NCI-H2171 treated with DMSO at 0.1 percent for 48 hours (cell line): ENCODE results near the gene KL.

ENCODE experiments used
- DNase-seq: peaks from one replicate; lab custom pipeline; 2025; lab: John Stamatoyannopoulos, UW

KL gene

DNA sequence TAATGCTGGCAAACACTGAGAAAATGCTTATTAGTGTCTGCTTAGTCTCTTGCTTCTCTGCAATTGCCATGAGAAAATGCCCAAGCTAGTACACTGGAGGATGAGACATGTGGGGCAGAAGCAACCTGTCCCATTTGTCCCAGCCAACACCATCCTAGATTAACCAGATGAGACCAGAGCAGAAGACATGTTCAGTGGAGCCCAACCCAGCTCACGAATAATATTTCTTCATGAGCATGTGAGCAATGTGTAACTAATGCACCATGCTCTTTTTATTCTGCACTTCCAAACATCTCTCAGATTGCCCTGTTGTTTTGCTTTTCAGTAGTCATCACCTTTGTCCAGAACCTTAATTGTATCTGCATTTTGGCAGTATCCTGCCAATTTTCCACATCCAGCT is 21.4 kb downstream of the KL start:
- DNase-seq = no peak

DNA sequence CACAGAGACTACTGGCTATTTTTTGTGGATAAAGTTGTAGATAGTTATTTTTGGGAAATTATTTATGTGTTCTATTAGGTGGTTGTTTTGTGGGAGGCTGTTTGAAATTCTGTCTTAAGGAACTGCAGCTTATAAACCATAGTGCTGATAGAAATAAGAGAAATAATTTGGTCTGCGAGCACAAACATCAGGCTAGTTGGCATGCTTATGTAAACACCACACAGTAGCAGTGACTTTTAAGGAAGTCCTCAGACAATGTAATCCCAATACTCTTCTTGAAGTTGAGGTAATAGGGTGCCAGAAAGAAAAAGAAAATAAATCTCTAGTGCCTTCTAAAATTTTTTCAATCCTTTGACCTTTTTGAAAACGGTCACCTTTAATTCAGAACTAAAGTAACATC is 23.9 kb downstream of the KL start:
- DNase-seq = no peak

GRCh38 chr13:33045851-33046592 is 29.8 kb downstream of the KL start:
- no peak for DNase-seq

DNA sequence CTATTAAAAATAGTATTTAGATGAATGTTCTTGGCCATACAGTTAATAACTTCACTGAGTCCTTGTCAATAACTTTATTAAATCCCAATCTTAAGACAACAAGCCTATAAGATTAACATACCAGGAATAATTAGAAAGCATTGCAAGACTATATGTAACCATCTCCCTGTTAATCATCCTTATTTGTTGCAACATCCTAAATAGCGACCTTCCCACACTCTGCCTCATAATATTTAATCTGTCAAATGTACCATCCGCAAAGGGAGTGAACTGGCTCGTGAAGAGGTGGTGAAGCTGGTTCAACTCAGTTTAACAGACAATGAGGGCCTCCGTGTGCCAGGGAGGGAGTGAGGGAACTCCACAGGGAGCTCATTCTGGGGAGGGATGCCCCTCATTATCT is 33.9 kb downstream of the KL start:
- no peak for DNase-seq

DNA sequence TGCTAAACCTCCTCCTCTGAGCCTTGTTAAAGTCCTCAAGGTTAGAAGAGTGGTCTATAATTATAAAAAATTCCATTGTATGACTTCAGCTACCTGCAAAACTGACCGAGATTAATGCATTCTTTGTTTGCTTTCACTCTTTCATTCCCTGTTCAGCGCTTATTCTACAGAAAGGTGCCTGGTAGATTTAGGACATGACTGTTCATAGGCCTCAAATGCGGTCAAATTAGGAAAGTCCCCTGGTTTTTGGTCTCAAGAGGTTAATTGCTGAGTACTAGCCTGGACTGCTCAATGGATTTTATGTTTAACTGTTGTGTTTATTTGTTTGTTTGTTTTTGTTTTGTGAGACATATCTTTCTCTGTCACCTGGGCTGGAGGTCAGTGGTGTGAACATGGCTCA is 35.4 kb downstream of the KL start:
- no peak for DNase-seq

DNA sequence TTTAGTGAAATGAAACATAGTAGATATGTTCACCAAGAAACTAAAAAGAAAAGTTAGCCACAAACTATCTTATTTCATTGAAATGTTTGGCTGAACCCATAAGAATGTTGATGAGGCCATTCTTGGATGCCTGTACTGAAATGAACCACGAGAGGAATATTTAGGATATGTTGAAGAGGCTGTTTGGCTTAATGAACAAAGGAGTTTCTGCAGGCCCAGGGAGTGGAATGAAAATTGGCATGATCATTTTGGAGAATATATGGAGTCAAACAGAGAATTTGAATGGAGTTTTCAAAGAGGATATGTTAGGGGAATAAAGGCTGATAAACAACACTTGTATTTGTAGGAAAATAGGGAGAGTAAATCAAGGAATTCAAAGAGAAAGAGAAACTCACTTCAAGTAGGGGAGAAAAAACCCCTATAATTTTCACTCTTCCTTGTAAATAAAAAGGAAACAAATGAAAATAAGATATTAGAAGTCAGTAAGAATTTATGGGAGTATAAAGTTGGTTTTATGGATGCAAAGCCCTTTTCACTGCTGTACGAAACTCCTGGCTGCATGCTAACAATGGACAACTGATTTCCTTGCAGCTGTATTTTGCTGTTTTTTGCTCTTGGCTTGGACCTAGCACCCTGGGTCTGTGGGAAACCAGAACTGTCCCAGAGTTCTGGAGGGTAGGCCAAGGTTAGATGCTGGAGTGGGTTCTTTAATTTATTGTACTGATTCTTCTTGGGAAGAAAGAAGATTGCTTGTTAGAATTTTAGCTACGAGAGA is 36.5 kb downstream of the KL start:
- no peak for DNase-seq

- no peak for DNase-seq
Observed at GRCh38 chr13:33053397-33054066, 37.3 kb downstream of the KL start.

DNA sequence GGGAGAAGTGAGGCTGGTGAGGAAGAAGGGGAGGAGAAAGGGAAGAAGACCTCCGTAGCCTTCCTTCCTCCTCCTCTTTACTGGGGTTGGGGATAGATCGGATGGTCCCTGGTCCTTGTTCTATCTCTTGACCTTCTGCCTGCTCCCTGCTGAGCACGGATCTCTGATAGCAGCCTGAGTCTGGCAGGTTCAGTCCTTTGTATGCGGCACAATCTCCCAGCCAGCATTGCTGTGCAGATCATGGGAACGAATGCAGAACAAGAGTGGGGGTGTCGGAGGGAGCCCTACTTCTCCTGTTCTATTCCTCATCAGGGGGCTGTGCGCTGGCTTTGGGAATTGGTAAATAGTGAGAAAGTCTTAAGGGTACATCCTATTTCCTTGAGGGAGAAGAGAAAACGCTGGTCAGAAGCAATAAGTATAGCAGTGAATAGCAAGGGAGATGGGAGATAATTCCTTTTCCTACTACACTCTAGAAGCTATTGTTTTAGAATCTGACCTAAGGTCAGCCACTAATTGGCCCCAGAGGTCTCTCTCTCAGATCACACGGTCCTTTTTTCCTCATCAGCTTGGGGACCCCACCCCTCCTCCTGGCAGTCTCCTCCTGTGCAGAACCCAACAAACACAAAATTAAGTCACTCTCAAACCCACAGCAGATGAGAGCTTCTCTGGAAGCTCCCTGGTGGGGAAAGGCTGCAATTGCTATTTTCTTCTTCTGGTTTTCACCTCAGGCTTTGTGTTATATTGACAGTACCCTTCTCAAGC is 41.0 kb downstream of the KL start:
- DNase-seq = no peak

DNA sequence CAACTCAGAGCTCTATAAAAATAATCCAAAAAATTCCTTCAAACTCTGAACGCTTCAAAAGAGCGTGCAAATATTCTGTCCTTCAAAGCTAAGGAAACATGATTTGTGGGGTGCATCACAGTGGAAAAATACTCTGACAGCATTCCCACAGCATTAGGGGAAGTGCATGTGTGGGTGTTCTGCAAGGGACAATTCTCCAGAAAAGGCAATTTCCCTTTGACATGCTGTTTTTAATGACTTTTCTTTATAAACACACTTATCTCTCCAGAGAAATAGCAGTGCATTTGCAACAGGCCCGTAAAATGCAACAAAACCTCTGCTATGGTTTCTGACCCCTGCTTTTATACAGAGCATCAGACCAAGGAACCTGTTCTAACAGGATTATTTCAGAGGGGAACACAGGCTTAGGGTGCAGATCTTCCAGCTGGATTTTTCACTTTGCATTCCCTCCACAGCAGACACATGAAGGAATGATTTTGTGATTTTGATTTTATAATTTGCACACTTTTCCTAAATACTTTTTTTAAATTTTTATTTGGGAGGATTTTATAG is 42.6 kb downstream of the KL start:
- no peak for DNase-seq

DNA sequence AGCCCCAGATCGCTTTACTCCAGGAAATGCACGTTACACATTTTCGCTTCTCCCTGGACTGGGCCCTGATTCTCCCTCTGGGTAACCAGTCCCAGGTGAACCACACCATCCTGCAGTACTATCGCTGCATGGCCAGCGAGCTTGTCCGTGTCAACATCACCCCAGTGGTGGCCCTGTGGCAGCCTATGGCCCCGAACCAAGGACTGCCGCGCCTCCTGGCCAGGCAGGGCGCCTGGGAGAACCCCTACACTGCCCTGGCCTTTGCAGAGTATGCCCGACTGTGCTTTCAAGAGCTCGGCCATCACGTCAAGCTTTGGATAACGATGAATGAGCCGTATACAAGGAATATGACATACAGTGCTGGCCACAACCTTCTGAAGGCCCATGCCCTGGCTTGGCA is 44.6 kb downstream of the KL start:
- DNase-seq = no peak

GRCh38 chr13:33066329-33066728 is 50.1 kb downstream of the KL start:
- DNase-seq = no peak

DNA sequence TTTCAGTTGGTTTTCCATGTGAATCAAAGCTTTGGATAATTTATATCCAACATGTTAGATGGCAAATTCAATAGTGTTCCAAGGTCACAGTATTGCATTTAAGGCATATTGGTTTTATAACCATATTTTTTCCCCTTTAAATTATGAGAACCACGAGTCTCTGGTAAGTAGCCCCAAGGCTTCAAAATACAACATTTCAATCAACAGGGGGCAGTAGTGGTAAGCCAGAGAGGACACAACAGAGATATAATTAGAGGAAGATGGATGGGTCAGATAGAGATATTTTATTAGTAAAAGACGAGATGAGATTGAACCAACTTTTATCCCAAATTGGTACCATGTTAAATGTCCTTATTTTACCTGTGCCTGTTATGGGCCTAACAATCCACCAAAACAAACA is 53.1 kb downstream of the KL start:
- no peak for DNase-seq

DNA sequence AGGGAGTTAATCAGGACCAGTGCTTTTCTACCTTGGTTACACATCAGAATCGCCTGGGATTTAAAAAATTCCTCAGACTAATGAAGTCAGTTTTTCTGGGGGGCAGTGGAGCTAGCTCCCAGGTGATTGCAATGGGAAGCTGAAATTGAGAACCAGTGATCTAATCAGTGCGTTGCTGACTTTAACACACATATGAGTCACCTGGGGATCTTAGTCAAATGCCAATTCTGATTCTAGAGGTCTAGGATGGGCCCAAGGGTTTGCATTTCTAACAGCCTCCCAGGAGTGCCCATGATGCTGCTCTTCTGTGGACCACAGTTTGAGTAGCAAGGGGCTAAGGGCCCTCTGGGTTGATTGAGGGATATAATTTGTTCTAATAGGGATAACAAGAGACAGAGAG is 54.5 kb downstream of the KL start:
- DNase-seq = no peak

- no peak for DNase-seq
Observed at GRCh38 chr13:33072282-33072681, 56.1 kb downstream of the KL start.

DNA sequence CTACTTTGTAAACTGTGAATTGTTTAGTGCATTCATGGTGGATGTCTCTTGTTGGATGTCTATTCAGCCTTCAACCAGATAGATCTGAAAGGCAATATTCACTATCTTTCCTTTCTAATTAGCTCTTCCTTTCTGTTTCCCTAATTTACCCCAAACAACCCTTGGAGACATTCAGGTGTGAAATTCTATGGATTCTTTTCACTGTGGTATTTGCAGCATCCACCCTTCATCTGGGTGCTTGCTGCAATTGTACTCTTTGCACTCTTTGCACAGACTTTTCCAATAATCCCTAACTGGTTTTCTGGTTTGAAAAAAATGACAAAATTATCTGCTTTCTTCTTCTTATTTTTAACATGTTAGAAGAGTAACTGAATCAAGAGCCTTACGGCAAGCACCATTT is 56.5 kb downstream of the KL start:
- no peak for DNase-seq

DNA sequence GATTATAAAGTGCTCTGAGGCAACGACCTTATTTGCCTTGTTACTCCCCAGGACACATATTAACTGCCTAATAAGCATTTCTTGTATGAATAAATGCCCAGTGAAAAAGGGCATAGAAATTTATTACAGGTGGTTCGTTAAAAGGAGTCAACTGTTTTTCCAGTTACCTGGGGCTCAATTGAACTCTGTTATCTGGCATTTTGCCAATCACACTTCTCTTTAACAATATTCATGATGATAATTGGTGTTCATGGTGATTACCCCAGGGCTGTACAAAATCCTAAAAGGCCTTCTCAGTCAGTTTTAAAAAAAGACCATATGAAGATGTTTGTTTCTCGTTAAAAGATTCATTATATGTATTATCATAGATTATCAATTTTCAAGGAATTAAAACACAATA is 57.1 kb downstream of the KL start:
- no peak for DNase-seq

GRCh38 chr13:33076001-33076992 is 60.1 kb downstream of the KL start:
- DNase-seq = no peak

DNA sequence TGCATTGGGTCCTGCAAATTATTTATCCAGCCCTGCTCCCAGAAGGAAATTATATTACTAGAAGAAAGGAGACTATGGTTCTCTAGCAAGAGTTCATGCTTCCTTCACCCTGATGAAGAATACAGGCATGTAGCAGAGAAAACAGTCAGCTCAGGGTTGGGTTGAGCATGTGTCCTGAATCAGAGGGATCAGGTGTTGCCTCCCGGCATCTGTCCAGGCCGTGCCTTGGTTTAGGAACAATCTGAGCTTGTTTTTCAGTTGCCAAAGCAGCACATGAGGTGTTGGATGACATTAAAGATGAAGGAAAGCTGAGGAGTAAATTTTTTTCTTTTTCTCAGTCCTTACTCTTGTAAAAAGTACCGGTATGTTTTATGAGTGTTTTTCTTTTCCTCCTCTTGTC is 62.0 kb downstream of the KL start:
- DNase-seq = peak; percentile 65

GRCh38 chr13:33079960-33080359 is 63.7 kb downstream of the KL start:
- peak; percentile 29 for DNase-seq

- peak; percentile 76 for DNase-seq
Observed at GRCh38 chr13:33080972-33081590, 64.9 kb downstream of the KL start.
